Measurements from ENCODE around the gene SYTL4. TPM values are rescaled to one million over a fixed set of nuclear protein-coding genes. Genes with fewer than 3 reads are reported as not detected.
"Not testable (repeated sequence)": the region's sequence is repeated elsewhere in the genome, so short reads cannot be mapped to it uniquely, and the experiment has no call there.

SYTL4 gene
- total RNA-seq, 6 experiments from 2014 or later: 5.5 to 9.2 (median 6.2) TPM

- no peak for TF ChIP-seq CTCF (IDR thresholded peaks at IDR 0.05)
- no peaks in the 10 kb centered on the region; the same call in none of the 2 replicates for H3K27me3 Mint-ChIP-seq (ENCODE audit: insufficient read depth)
Measured at GRCh38 chrX:100747703-100748102, 15.8 kb upstream of the SYTL4 start.

GRCh38 chrX:100747090-100747489 is 15.2 kb upstream of the SYTL4 start:
- Mint-ChIP-seq H3K9me3 (no peaks in the 10 kb centered on the region), H3K4me3 (no peak overlapping the region), H3K36me3 (ENCODE audit: low read depth) (no peaks in the 10 kb centered on the region), H3K27ac (peak overlapping the region; percentile 61), H3K4me1 (ENCODE audit: low read depth) (peaks cover 58% of the 10 kb centered on the region), H3K27me3 (ENCODE audit: insufficient read depth) (no peaks in the 10 kb centered on the region; the same call in none of the 2 replicates)
- no peak for TF ChIP-seq CTCF (IDR thresholded peaks at IDR 0.05)
- no peak for DNase-seq

More at GRCh38 chrX:100747703-100748102, 15.8 kb upstream of the SYTL4 start:
- no peaks in the 10 kb centered on the region for H3K9me3 Mint-ChIP-seq
- H3K4me1 Mint-ChIP-seq (ENCODE audit: low read depth): peaks cover 58% of the 10 kb centered on the region
- H3K4me3 Mint-ChIP-seq: 0 out of 2 replicates have a peak overlapping the region, but pooled peaks have one; percentile 12
- peak overlapping the region; percentile 35 for H3K27ac Mint-ChIP-seq
- no peak for DNase-seq
- H3K36me3 Mint-ChIP-seq (ENCODE audit: low read depth): no peaks in the 10 kb centered on the region

GRCh38 chrX:100745806-100746537 is 14.1 kb upstream of the SYTL4 start:
- Mint-ChIP-seq H3K36me3 (ENCODE audit: low read depth) (no peaks in the 10 kb centered on the region), H3K4me3 (peak overlapping the region; percentile 47), H3K27me3 (ENCODE audit: insufficient read depth) (no peaks in the 10 kb centered on the region; the same call in 1 of the 2 replicates), H3K9me3 (no peaks in the 10 kb centered on the region), H3K27ac (no peak overlapping the region), H3K4me1 (ENCODE audit: low read depth) (peaks cover 51% of the 10 kb centered on the region)
- no peak for TF ChIP-seq CTCF (IDR thresholded peaks at IDR 0.05)
- DNase-seq: no peak

- Mint-ChIP-seq H3K9me3 (no peaks in the 10 kb centered on the region), H3K27ac (no peak overlapping the region), H3K4me1 (ENCODE audit: low read depth) (peaks cover 44% of the 10 kb centered on the region), H3K27me3 (ENCODE audit: insufficient read depth) (no peaks in the 10 kb centered on the region; the same call in 1 of the 2 replicates), H3K4me3 (no peak overlapping the region), H3K36me3 (ENCODE audit: low read depth) (no peaks in the 10 kb centered on the region)
- no peak for DNase-seq
- no peak for TF ChIP-seq CTCF (IDR thresholded peaks at IDR 0.05)
Measured at GRCh38 chrX:100745205-100745604, 13.3 kb upstream of the SYTL4 start.

- Mint-ChIP-seq H3K27ac (no peak overlapping the region), H3K27me3 (ENCODE audit: insufficient read depth) (no peaks in the 10 kb centered on the region; the same call in 1 of the 2 replicates), H3K4me3 (no peak overlapping the region), H3K4me1 (ENCODE audit: low read depth) (peaks cover 39% of the 10 kb centered on the region), H3K9me3 (no peaks in the 10 kb centered on the region), H3K36me3 (ENCODE audit: low read depth) (no peaks in the 10 kb centered on the region)
- DNase-seq: peak; percentile 33
- no peak for TF ChIP-seq CTCF (IDR thresholded peaks at IDR 0.05)
Measured at GRCh38 chrX:100743009-100743607, 11.2 kb upstream of the SYTL4 start.

- H3K9me3 Mint-ChIP-seq: not testable (repeated sequence)
Measured at GRCh38 chrX:100724006-100724405, 7.9 kb downstream of the SYTL4 start.

More at GRCh38 chrX:100724006-100724405, 7.9 kb downstream of the SYTL4 start:
- H3K4me1 Mint-ChIP-seq (ENCODE audit: low read depth): peaks cover 15% of the 10 kb centered on the region
- H3K27ac Mint-ChIP-seq; H3K27me3 Mint-ChIP-seq (ENCODE audit: insufficient read depth); H3K4me3 Mint-ChIP-seq; H3K36me3 Mint-ChIP-seq (ENCODE audit: low read depth); DNase-seq: not testable (repeated sequence)
